GM13976 (cell line): ENCODE measurements around the gene FRMD4A.
"Not testable (repeated sequence)": the region's sequence is repeated elsewhere in the genome, so short reads cannot be mapped to it uniquely, and the experiment has no call there.

Experiments
- DNase-seq: peaks from one replicate; pipeline ENCODE4 v3.0.0; 2012; ENCODE audit warnings: low spot score
- in situ Hi-C: fragments of 300-500 bp; cut with MboI; formaldehyde crosslinking; loops from one replicate; pipeline ENCODE4 v1.12.0; 2022; ENCODE audit warnings: low sequenced_read_pairs, mixed read lengths, inconsistent platforms; ENCODE audit not compliant: unreplicated experiment
- TF ChIP-seq, protein P1 (sequence below): IDR thresholded peaks from 2 replicates; pipeline ENCODE4 v1.5.1; 2012; ENCODE audit warnings: borderline replicate concordance, mild to moderate bottlenecking; ENCODE audit not compliant: insufficient read depth; ENCODE audit errors: extremely low read depth, missing control alignments, control extremely low read depth

FRMD4A gene

DNA sequence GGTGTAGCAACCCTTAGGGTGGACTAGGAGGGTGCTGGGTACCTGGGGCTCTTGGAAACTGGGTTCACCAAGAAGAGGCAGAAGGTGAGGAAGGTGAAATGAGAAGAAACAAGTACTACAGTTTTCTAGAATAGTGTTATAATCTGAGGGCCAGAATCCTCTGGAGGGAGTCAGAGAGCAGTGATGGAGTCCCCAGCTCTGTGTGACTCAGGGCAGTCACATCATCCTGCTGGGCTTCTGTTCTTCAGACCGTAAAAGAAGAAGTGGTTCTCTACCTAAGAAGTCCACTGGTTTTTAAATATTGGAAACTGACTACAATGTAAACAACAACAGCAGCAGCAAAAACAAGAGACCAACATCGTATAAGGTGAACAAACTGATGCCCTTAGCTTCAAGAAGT is 546.7 kb downstream of the FRMD4A start:
- in situ Hi-C loops, result loop anchor here (25.0 kb wide), 1 partner anchor 422 kb away; no protein-coding TSS in a partner anchor
- peak; percentile 49 for DNase-seq
- TF ChIP-seq, protein P1, sequence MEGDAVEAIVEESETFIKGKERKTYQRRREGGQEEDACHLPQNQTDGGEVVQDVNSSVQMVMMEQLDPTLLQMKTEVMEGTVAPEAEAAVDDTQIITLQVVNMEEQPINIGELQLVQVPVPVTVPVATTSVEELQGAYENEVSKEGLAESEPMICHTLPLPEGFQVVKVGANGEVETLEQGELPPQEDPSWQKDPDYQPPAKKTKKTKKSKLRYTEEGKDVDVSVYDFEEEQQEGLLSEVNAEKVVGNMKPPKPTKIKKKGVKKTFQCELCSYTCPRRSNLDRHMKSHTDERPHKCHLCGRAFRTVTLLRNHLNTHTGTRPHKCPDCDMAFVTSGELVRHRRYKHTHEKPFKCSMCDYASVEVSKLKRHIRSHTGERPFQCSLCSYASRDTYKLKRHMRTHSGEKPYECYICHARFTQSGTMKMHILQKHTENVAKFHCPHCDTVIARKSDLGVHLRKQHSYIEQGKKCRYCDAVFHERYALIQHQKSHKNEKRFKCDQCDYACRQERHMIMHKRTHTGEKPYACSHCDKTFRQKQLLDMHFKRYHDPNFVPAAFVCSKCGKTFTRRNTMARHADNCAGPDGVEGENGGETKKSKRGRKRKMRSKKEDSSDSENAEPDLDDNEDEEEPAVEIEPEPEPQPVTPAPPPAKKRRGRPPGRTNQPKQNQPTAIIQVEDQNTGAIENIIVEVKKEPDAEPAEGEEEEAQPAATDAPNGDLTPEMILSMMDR, result no peak

DNA sequence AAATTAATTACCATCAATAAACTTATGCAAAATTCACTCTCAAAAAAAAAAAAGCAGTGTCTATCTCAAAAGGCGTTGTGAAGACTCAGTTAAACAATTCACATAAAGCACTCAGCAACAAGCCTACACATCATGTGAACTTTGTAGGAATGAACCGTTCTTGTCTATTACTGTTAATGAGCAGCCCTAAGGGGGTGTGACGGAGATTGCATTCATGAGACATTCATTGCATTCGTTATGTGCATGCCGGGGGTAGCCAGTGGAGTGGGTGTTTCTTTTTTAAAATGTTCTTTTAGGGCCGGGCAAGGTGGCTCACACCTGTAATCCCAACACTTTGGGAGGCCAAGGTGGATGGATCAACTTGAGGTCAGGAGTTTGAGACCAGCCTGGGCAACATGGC is 551.0 kb downstream of the FRMD4A start:
- TF ChIP-seq, protein P1, result no peak
- in situ Hi-C loops, result loop anchor here (10.0 to 25.0 kb wide), 2 partner anchors 125 to 417 kb away; no protein-coding TSS in a partner anchor
- DNase-seq, result no peak

GRCh38 chr10:13778693-13778960 is 552.1 kb downstream of the FRMD4A start:
- in situ Hi-C loops, result loop anchor here (10.0 to 25.0 kb wide), 2 partner anchors 124 to 416 kb away; no protein-coding TSS in a partner anchor
- not testable (repeated sequence) for DNase-seq

GRCh38 chr10:13776861-13777311 is 553.8 kb downstream of the FRMD4A start:
- in situ Hi-C loops, result loop anchor here (10.0 to 25.0 kb wide), 2 partner anchors 122 to 415 kb away; no protein-coding TSS in a partner anchor
- TF ChIP-seq, protein P1, result no peak
- no peak for DNase-seq

GRCh38 chr10:13775786-13776775 is 554.6 kb downstream of the FRMD4A start:
- DNase-seq, result no peak
- in situ Hi-C loops, result loop anchor here (10.0 to 25.0 kb wide), 2 partner anchors 121 to 414 kb away; no protein-coding TSS in a partner anchor
- TF ChIP-seq, protein P1, result no peak

DNA sequence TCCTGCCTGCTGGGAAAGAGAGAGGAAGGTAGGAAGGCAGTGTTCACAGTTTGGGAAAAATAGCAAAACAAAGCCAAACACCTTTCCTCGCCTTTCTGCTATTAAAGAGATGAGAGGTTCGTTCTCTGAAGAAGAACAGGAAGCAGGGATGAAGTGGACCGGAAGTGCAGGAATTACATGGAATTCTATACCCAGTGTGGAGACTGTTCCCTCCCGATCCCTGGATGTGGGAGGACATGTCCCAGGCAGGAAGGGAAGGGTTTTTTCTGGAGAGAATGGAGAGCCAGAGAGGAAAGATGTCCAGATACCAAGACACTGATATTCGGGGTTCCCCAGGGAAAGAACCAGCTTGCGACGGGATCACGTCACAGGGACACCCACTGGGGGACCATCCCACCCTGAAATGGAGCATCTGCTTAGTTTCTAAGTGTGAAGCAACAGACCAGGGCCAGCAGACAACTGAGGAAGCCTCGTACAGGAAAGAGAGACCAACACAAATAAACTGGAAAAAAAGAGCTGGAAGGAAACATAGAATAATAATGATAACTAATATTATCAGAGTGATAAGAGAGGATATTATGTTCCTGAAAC is 556.3 kb downstream of the FRMD4A start:
- in situ Hi-C loops, result loop anchor here (10.0 kb wide), 1 partner anchor 120 kb away; no protein-coding TSS in a partner anchor
- TF ChIP-seq, protein P1, result no peak
- DNase-seq, result no peak
